Dermis microvascular lymphatic vessel endothelial cell (primary cell): ENCODE data around the gene TLR5. TPM values are rescaled to one million over a fixed set of nuclear protein-coding genes. Genes with fewer than 3 reads are reported as not detected.

Source experiments
- DNase-seq, 2 donors: peaks; one replicate each; pipeline versions ENCODE4 v3.0.0 to v3.0.0-alpha.2; 2010; ENCODE audit warnings: low read depth in 2 of 2
- total RNA-seq: library from RNA; depleted of rRNA; stranded (reverse); fragments of >200 nt; gene quantifications from 2 replicates; pipeline ENCODE4 v1.2.1, GENCODE V29; 2014

TLR5 gene
- total RNA-seq, 1 donor from 2014 or later: 0.13 TPM

- DNase-seq: peak in 1 of 2 donors; percentile 67
Observed at GRCh38 chr1:223114871-223115270, 28.2 kb downstream of the TLR5 start.

GRCh38 chr1:223110952-223111351, 32.1 kb downstream of the TLR5 start:
- DNase-seq: no peak

GRCh38 chr1:223109581-223110026, 33.4 kb downstream of the TLR5 start:
- DNase-seq: peak in 1 of 2 donors; percentile 63

DNA sequence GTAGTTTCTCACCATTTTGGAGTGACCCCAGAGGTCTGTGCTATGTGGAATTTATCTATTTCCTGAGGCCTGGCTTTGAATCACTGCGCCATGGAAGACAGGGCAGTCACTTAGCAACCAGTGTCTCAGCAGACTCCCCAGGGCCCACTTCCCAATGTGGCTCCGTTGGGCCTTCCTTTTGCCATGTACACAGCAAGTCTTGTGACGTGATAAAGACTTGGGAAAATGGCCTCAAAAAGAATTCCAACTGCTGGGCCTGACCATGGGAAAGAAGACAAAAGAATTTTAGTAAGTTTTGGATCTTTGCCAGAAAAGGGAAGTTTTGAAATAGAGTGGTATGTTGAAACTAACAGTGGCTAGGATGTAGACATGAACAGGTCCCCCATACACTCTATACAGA, 36.2 kb downstream of the TLR5 start:
- peak; percentile 33 to 78 for DNase-seq

DNA sequence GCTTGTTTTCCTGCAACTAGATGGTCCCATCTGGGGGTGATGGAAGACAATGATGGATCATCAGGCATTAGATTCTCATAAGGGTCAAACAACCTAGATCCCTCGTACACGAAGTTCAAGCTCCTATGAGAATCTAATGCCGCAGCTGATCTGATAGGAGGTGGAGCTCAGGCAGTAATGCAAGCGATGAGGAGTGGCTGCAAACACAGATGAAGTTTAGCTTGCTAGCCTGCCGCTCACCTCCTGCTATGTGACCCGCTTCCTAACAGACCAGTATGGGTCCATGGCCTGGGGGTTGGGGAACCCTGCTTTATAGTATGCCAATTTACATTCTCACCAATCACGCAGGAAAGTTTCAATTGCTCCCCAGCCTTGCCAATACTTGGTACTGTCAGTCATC, 37.5 kb downstream of the TLR5 start:
- no peak for DNase-seq

GRCh38 chr1:223102797-223103533, 40.1 kb downstream of the TLR5 start:
- DNase-seq: peak; percentile 59 to 97

DNA sequence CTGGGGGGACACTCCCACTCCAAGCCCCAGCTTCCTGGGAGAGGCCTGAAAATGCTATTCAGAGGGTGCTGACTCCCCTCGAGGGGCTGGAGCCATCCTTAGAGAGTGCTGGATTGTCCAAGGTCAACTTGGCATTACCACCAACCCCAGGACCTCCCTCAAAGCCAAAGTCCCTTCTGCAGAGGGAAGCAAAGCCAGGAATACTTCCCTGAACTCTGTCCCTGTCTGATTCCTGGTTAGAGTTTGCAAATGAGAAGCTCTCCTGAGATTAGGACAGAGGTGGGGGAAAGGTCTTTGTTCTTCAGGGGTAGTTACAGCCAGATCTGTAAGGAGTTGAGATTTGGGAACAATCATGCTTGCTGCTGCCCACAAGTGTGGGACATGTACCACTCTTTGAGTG, 45.3 kb downstream of the TLR5 start:
- no peak for DNase-seq

GRCh38 chr1:223095870-223096269, 47.2 kb downstream of the TLR5 start:
- DNase-seq: no peak

- no peak for DNase-seq
Observed at GRCh38 chr1:223091896-223092295, 51.2 kb downstream of the TLR5 start.

DNA sequence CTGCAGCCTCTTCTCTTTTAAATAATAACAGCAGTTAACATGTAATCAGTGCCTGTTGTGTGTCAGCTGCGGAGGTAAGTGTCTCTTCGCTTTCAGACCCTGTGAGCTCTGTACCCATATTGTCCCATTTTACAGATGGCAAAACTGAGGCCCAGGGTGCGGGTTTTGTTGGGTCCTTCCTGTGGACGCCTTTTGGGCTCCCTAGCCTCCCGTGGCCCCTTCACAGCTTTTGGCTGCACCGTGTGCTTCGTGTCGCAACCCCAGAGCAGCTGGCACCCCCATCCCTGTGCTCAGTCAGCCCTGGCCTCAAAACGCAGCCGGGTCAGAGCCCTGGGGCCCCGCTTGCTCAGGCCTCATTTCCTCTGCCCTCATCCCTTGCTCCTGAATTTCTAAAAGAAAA, 53.8 kb downstream of the TLR5 start:
- DNase-seq: no peak

GRCh38 chr1:223088713-223089240, 54.3 kb downstream of the TLR5 start:
- DNase-seq: no peak

GRCh38 chr1:223087291-223088255, 55.5 kb downstream of the TLR5 start:
- DNase-seq: no peak

- DNase-seq: no peak
Observed at GRCh38 chr1:223084464-223084866, 58.6 kb downstream of the TLR5 start.

- no peak for DNase-seq
Observed at GRCh38 chr1:223083831-223084230, 59.2 kb downstream of the TLR5 start.

DNA sequence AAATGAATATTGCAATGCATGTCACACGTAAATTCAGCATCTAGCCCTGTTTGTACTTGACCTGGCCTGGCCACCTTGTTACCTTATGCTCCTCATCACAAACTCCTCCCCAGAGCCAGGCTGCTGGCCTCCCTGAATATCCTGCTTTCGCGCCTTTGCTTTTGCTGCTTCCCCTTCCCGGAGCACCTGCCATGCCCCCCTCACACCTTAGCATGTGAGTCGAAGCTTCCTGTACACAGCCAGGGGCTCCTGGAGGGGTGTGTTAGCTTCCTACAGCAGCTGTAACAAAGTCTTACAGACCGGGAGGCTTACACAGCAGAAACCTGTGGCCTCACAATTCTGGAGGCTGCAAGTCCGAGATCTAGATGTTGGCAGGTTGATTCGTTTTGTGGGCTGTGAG, 60.1 kb downstream of the TLR5 start:
- no peak for DNase-seq

GRCh38 chr1:223081181-223081994, 61.7 kb downstream of the TLR5 start:
- peak; percentile 44 to 80 for DNase-seq

DNA sequence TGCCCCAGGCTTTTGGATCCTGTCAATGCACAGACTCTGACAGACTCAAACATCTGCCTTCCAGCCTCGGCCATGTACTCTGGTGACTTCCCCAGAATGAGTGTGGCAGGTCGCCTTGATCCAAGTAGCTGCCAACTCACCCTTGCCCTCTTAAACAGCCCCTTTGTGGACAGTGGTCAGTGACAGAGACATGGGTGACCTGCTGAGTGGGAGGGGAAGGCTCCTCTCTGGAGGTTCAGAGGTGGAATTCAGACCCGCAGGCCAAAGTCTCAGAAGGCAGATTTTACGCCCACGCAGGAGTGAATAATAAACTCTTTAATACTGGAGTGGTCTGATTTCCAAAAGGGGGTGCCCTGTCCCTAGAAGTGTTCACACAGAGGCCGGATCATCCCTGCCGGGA, 63.5 kb downstream of the TLR5 start:
- DNase-seq: no peak

DNA sequence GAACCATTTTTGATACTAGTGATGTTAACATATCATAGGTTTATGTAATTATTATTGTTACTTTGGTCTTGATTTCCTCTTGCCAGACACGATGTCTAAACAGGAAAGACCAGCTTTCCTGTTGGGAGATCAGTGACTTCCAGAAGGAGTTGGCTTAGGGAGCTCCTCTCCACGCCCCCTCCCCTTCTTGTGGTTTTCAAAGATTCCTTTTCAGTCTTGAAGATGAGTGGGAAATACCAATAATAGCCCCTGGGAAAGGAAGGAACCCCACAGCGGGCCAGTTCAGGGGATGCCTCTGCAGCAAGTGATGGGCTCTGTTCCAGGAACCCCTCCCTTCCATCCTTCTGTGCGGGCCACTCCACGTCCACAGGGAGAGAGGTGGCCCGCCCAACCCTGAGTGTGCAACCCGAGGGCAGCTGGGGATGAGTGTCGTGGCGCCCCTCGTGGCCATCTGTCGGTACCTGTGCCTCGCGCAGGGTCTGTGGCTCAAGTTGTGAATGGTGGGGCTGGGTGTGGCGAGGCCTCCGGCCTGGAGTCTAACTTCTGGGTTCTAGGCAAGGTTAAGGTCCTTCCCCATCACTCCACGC, 65.7 kb downstream of the TLR5 start:
- DNase-seq: peak in 1 of 2 donors; percentile 17

- no peak for DNase-seq
Observed at GRCh38 chr1:223076362-223076761, 66.7 kb downstream of the TLR5 start.

- DNase-seq: no peak
Observed at GRCh38 chr1:223075834-223076233, 67.2 kb downstream of the TLR5 start.
